Activated T-cell treated with anti-CD3 and anti-CD28 coated beads for 24 hours (primary cell): ENCODE measurements around the gene DNAJB4.
A peak's percentile ranks its signal among the peaks of the same experiment; 100 is the strongest.
"Not testable (repeated sequence)": the region's sequence is repeated elsewhere in the genome, so short reads cannot be mapped to it uniquely, and the experiment has no call there.

Experiments
- DNase-seq: peaks from one replicate; pipeline ENCODE4 v3.0.0-alpha.2; 2020; ENCODE audit warnings: low read depth

DNAJB4 gene

DNA sequence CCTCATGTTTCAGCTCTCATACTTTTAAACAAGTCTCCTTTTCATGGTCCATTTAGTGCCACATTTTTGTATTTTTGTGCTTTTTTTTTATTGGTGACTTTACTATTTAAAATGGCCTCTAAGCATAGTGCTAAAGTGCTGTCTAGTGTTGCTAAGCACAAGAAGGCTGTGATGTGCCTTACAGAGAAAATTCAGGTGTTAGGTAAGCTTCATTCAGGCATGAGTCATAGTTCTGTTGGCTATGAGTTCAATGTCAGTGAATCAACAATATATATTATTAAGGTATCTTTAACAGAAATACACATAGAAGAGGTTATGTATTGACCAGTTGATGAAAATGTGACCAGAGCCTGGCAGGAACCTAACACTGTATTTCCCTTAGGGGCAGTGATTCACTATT, 13.1 kb upstream of the DNAJB4 start:
- DNase-seq, result no peak

- DNase-seq, result no peak
These were observed 10.5 kb upstream of the DNAJB4 start for GRCh38 chr1:77994117-77994705.

GRCh38 chr1:77996734-77997133, 8.0 kb upstream of the DNAJB4 start:
- no peak for DNase-seq

- not testable (repeated sequence) for DNase-seq
These were observed 4.2 kb upstream of the DNAJB4 start for GRCh38 chr1:78000536-78000935.

DNA sequence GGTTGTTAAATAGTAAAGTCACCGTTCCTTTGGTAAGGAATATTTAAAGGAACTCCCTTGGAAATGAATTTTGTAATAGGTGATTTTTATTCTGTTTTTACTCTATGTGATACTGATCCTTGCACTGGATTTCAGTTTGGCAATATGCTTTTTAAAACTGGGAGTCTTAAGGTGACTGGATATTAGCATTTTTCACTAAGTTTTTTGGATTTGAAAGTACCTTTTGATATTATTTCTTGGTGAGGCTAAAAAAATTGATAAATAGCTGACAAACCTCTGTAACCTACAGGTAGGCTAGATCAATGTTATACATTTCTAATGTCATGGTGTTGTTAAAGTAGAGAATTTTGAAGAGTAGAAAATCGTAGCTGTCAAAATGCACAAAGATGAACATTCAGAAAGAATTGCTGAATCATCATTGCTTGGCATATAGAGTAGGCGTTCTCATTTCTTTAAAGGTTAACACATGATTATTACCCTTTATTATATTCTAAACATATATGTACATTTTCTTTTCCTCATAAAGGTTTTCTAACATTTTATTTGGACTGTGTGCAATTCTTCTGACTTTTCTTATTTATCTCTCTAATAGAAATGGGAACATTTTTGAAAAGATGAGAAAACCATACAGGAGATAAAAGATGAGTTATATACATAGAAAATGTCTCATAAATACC, 1.5 kb upstream of the DNAJB4 start:
- no peak for DNase-seq

GRCh38 chr1:78003882-78004718, 639 bp upstream of the DNAJB4 start:
- peak; percentile 14 for DNase-seq

DNA sequence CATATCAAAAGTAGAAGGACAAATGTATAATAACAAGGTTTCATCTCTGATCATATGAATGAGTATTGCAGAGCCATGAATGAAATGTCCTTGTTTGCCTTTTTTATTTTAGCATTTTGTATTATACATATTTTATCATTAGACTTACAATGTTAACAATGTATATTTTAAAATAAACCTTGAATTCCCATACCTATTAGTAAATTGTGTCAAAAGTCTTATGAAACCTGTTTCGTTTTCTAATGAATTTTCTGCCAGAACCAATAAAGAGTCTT, 646 bp downstream of the DNAJB4 start:
- no peak for DNase-seq

DNA sequence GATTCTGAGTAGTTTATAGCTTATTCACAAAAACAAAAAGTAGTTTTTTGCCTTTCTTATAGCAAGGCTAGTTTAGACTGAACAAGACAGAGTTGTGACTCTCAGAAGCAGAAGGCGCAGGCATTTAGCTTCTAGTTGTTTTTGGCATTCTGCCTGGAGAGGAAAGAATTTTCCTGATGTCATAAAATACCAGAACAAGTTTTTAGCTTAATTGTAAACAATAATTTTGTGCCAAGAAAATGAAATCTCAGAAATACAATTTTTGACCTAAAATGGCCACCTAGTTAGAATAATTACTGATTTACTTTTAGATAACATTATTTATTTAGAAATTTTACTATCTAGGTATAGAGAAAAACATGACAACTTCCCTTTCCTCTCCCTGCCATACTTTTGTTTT, 1.0 kb downstream of the DNAJB4 start:
- no peak for DNase-seq

GRCh38 chr1:78006521-78006920, 1.8 kb downstream of the DNAJB4 start:
- no peak for DNase-seq

DNA sequence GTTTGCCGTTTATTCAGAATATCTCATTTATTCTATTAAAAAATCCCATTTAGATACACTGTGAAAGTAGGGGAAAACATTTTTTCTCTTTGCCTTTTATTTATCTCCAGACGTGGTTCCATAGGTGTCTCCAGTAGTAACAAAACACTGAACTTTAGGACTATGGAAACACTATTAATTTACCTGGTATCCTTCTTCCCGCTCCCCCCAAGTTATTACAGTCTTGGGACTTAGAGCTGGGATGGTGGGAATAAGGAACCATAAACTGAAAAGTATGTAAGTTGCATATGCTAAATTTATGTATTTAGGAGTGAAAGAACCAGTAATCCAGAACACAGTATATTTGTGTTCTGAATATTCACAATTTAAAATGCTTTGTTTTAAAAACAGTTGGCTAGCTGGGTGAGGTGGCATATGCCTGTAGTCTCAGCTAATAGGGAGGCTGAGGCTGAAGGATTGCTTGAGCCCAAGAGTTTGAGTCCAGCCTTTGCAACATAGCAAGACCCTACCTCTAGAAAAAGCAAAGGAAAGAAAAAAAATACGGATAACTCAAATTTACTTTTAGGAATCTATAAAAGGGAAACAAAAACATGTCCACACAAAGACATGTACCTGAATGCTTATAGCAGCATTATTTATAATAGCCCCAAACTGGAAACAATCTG, 3.1 kb downstream of the DNAJB4 start:
- DNase-seq, result no peak

DNA sequence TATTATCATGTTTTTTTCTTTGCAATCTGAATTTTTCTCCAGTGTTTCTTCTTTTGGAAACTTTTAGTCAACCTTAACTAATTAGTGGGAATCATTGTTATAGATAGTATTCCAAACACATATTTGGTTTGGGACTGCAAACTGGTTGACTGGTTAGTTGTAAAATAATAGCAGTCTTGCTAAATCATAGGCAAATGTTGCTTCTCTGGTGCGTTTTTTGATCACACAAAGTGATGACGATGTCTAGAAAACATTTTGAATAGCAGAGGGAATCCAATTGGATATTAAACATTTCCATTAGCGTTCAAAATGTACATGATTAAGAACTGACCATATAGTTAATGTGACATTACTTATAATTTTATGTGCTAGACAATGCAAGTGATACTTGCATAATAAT, 4.5 kb downstream of the DNAJB4 start:
- no peak for DNase-seq

DNA sequence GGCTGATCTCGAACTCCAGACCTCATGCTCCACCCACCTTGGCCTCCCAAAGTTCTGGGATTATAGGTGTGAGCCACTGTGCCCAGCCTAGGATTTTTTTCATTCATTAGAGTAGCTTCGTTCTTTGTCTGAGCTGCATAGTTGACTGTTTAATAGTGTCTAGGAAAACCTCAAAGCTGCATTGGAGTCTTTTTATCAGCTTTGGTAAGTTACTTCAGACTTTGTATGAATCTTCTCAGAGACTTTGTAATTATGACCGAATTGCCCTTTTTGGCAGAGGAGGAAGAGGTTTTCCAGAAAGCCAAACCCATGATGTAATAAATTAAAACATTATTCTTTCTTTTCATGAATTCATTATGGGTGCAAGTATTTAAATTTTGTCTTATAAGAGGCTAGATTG, 5.1 kb downstream of the DNAJB4 start:
- no peak for DNase-seq

GRCh38 chr1:78011050-78011449, 6.3 kb downstream of the DNAJB4 start:
- DNase-seq, result no peak

DNA sequence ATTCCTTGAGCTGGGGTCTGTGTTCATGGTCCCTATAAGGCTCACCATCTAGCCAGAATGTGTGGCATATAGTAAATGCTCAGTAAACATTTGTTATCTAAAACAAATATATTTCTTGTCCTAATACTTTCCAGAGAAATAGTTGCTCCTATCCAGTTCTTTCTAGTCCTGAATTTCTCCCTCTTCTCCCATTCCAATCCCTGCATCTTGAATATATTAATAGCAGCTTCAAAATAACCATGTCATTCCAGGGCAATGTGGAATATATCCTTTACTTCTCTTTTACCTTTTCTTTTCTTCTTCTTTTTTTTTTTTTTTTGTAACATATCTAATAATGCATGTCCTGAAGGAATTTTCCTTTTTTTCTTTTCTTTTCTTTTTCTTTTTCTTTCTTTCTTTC, 10.4 kb downstream of the DNAJB4 start:
- DNase-seq, result no peak

GRCh38 chr1:78019024-78019423, 14.3 kb downstream of the DNAJB4 start:
- DNase-seq, result no peak

- DNase-seq, result not testable (repeated sequence)
These were observed 16.4 kb downstream of the DNAJB4 start for GRCh38 chr1:78021134-78021533.

DNA sequence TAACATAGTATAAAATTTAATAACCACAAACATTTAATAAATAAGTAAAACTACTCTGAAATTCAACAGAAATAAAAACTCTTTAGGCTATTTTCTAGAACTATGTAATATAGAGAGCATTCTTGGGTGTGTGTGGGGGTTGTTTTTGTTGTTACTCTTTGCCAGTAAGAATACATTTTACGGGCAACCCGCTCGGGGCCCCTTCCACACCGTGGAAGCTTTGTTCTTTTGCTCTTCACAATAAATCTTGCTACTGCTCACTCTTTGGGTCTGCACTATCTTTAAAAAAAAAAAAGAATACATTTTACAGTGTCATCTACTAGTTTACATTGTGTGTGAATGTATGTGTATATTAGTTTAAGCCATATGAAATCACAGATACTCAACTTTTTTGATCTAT, 25.1 kb downstream of the DNAJB4 start:
- DNase-seq, result no peak

DNA sequence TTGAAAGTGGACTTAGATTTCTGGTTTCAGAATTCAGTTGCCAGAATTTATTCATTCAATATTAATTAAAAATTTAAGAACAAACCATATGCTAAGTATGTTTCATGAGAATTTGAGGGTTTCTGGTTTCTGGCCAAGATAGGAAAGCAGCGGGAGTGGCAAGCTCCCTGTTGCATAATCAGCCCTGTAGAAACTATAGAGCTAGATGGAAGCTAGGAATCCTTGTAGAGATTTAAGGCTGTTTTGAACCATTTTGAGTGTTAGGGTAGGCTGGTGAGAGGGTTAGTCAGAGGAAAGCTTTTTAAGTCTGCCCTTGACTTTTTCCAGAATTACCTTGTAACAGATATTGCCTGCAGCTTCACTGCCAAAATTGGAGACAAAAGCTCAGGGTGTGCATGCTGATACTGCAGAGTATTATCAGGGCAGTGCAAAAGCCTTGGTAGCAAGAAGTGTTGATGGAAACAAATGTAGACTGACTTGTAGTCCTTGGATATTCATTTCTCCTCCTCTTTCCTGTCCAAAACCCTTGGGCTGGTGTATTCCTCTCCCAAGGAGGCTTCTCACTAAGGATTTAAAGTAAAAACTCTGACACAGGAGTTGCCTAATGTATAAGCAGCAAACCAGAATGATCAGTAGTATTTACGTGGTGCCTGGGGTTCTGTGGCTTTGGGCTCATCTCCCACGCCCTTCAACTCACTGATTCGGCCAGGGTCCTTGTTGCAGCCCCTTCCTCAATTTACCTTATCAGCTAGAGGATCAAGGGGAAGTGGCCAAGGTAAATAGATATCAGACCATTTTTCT, 28.5 kb downstream of the DNAJB4 start:
- DNase-seq, result no peak

GRCh38 chr1:78033797-78034172, 29.0 kb downstream of the DNAJB4 start:
- no peak for DNase-seq

DNA sequence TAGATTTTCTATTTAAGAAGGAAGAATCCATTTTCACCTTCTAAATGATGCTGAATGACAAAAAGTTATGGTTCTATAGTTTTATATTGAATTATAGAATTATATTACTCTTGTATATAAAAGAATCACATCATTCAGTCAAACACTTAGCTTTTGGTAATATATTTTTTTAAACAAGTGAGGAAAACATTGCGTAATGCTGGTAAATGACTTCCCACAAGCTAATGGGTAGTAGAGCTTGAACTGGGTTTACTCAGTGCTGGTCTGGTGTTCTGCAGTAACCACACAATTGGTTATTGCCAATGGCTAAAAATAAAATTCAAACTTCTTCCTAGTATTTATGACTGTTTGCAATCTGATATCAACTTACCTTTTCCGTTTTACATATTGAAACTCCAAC, 30.4 kb downstream of the DNAJB4 start:
- DNase-seq, result no peak

DNA sequence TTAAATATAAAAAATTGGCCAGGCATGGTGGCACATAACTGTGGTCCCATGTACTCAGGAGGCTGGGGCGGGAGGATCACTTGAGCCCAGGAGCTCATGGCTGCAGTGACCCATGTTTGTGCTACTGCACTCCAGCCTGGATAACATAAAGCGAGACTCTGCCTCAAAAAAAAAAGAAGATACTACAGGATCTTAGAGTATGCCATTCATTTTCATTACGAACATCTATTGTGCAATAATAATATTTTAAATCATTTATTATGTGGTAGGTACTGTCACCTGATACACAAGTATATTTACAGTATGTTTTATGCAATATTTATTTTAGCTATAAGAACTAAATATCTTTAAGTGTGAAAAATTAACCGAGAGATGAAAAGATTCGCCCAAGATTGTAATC, 31.7 kb downstream of the DNAJB4 start:
- no peak for DNase-seq

DNA sequence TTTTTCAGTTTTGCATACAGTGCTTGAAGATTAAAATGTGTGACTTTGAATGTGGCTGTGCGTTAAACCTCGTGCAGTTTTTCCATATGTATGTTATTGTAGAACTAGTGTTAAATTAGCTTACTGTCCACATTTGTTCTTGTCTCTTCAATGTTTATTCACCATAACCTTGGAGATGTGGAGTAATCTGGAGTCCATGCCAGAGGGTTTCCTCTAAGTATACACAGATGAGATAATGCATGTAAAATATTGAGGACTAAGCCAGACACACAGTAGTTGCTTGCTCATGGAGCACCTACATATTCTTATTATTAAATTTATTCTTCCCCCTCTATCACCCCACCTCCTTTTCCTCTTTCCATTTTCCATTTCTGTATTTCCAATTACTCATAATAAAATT, 33.3 kb downstream of the DNAJB4 start:
- DNase-seq, result no peak
